ENCODE results near the gene RASA4. TPM values are rescaled to one million over a fixed set of nuclear protein-coding genes. Genes with fewer than 3 reads are reported as not detected.
"Not testable (repeated sequence)": the region's sequence is repeated elsewhere in the genome, so short reads cannot be mapped to it uniquely, and the experiment has no call there.

RASA4 gene
- total and polyA plus RNA-seq, 2 of the 4 experiments (the other 2 are of a cell fraction) = 3.8 to 18.6 TPM

- H2BK120ac ChIP-seq (ENCODE audit: low read depth, low read length); H2AFZ ChIP-seq (replicated peaks; ENCODE audit: low read length, poor library complexity); H4K20me1 ChIP-seq (ENCODE audit: insufficient read depth, low read length); H2AK5ac ChIP-seq (ENCODE audit: low read depth, low read length); H3K56ac ChIP-seq (ENCODE audit: extremely low read depth, insufficient read depth, low read length); H2BK20ac ChIP-seq (ENCODE audit: low read depth, low read length); ATAC-seq (ENCODE audit: low read depth); H4K5ac ChIP-seq (ENCODE audit: low read depth, low read length); H3K79me1 ChIP-seq (ENCODE audit: low read depth in 1 of 2, low read length in 2 of 2); H3K14ac ChIP-seq (replicated peaks; ENCODE audit: low read depth, low read length); H3K9ac ChIP-seq (ENCODE audit: low read depth, low read length); H3K4me1 ChIP-seq (ENCODE audit: control insufficient read depth, insufficient read depth, low read length); H3K9me1 ChIP-seq (ENCODE audit: insufficient read depth, low read length); H3K27me3 ChIP-seq (ENCODE audit: control insufficient read depth, insufficient read depth, low read length); H4K8ac ChIP-seq (ENCODE audit: low read depth in 2 of 2, low read length in 2 of 2); H3K23ac ChIP-seq (ENCODE audit: low read depth, low read length); dilution Hi-C loops (cut with HindIII; ENCODE audit: low sequenced_read_pairs, unreplicated experiment); CTCF ChIA-PET; H3K4me2 ChIP-seq (ENCODE audit: low read depth, low read length); H3K18ac ChIP-seq (ENCODE audit: low read depth, low read length); H2BK5ac ChIP-seq (ENCODE audit: low read depth, low read length, poor library complexity, severe bottlenecking); in situ Hi-C loops (cut with MboI; ENCODE audit: low sequenced_read_pairs); H3K4me3 ChIP-seq (ENCODE audit: insufficient read depth, low read depth, low read length); H3K27ac ChIP-seq (ENCODE audit: insufficient read depth, low read length); H2BK15ac ChIP-seq (ENCODE audit: low read depth, low read length); POLR2A ChIA-PET (ENCODE audit: unreplicated experiment); H3K9me3 ChIP-seq (ENCODE audit: control insufficient read depth, insufficient read depth, low read length); intact Hi-C loops (cut with micrococcal nuclease); H2AK9ac ChIP-seq (replicated peaks; ENCODE audit: low read depth, low read length, poor library complexity); DNase-seq; H3K36me3 ChIP-seq (ENCODE audit: control insufficient read depth, insufficient read depth, low read length); H4K91ac ChIP-seq (ENCODE audit: insufficient read depth, low read depth, low read length); H3K4ac ChIP-seq (ENCODE audit: low read depth, low read length): not testable (repeated sequence)
- BruUV-seq (replicated peaks) = TSS peak; percentile 35
- no CpG with 5 or more reads among the region's 8 CpGs for WGBS, 2 experiments (ENCODE audit: extremely low coverage in 2 of 2, insufficient read length in 1 of 2)
Observed at GRCh38 chr7:102543596-102543995, 73.0 kb downstream of the RASA4 start, which contains the start of gene UPK3BL2. Gene UPK3BL2 (minus strand): TSS chr7:102543696. CDS start chr7:102543636, 60 bp downstream.

DNA sequence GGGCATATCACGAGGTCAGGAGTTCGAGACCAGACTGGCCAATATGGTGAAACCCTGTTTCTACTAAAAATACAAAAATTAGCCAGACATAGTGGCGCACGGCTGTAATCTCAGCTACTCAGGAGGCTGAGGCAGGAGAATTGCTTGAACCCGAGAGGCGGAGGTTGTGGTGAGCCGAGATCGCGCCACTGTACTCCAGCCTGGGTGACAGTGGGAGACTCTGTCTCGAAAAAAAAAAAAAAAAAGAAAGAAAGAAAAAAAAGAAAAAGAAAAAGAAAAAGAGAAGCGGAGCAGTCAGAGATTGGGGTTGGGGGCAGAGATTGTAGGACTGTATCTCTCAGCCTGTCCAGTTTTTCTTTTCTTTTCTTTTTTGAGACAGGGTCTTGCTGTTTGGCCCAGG is 73.8 kb downstream of the RASA4 start:
- H3K27ac ChIP-seq (ENCODE audit: insufficient read depth, low read length); H4K8ac ChIP-seq (ENCODE audit: low read depth in 2 of 2, low read length in 2 of 2); BruUV-seq (replicated peaks); H3K9me1 ChIP-seq (ENCODE audit: insufficient read depth, low read length); CTCF ChIA-PET; H3K9ac ChIP-seq (ENCODE audit: low read depth, low read length); H3K27me3 ChIP-seq (ENCODE audit: control insufficient read depth, insufficient read depth, low read length); H3K56ac ChIP-seq (ENCODE audit: extremely low read depth, insufficient read depth, low read length); H3K4ac ChIP-seq (ENCODE audit: low read depth, low read length); dilution Hi-C loops (cut with HindIII; ENCODE audit: low sequenced_read_pairs, unreplicated experiment); H3K18ac ChIP-seq (ENCODE audit: low read depth, low read length); H2AK5ac ChIP-seq (ENCODE audit: low read depth, low read length); H2BK20ac ChIP-seq (ENCODE audit: low read depth, low read length); in situ Hi-C loops (cut with MboI; ENCODE audit: low sequenced_read_pairs); intact Hi-C loops (cut with micrococcal nuclease); POLR2A ChIA-PET (ENCODE audit: unreplicated experiment); H4K20me1 ChIP-seq (ENCODE audit: insufficient read depth, low read length); H2AK9ac ChIP-seq (replicated peaks; ENCODE audit: low read depth, low read length, poor library complexity); H3K4me3 ChIP-seq (ENCODE audit: insufficient read depth, low read depth, low read length); H2BK5ac ChIP-seq (ENCODE audit: low read depth, low read length, poor library complexity, severe bottlenecking); H4K91ac ChIP-seq (ENCODE audit: insufficient read depth, low read depth, low read length); H4K5ac ChIP-seq (ENCODE audit: low read depth, low read length); H2BK120ac ChIP-seq (ENCODE audit: low read depth, low read length); H3K4me1 ChIP-seq (ENCODE audit: control insufficient read depth, insufficient read depth, low read length); H3K23ac ChIP-seq (ENCODE audit: low read depth, low read length); DNase-seq; H3K36me3 ChIP-seq (ENCODE audit: control insufficient read depth, insufficient read depth, low read length); H3K14ac ChIP-seq (replicated peaks; ENCODE audit: low read depth, low read length); ATAC-seq (ENCODE audit: low read depth); H3K9me3 ChIP-seq (ENCODE audit: control insufficient read depth, insufficient read depth, low read length); H2BK15ac ChIP-seq (ENCODE audit: low read depth, low read length); H2AFZ ChIP-seq (replicated peaks; ENCODE audit: low read length, poor library complexity); H3K79me1 ChIP-seq (ENCODE audit: low read depth in 1 of 2, low read length in 2 of 2); H3K4me2 ChIP-seq (ENCODE audit: low read depth, low read length): not testable (repeated sequence)
- WGBS, 2 experiments (ENCODE audit: extremely low coverage in 2 of 2, insufficient read length in 1 of 2) = no CpG with 5 or more reads among the region's 11 CpGs
